Fibroblast of lung (primary cell): ENCODE results near the gene CFAP410.

ENCODE experiments used
- CTCF ChIP-seq, 2 donors: IDR thresholded peaks in 1 of 2; conservative IDR thresholded peaks in 1 of 2; 1 replicate in 1 of 2; 2 replicates in 1 of 2; pipeline ENCODE4 v1.5.1; 2011 to 2012; ENCODE audit warnings: low read length in 2 of 2, control low read depth in 1 of 2, inconsistent platforms in 1 of 2, low read depth in 1 of 2, mild to moderate bottlenecking in 1 of 2
- EZH2 ChIP-seq: IDR thresholded peaks from 2 replicates; pipeline ENCODE4 v1.5.1; 2012; ENCODE audit warnings: low read length, control low read depth, mild to moderate bottlenecking; ENCODE audit errors: missing control alignments

GRCh38 chr21:44328242-44328895 lies 10.8 kb downstream of the CFAP410 start:
- TF ChIP-seq EZH2: no peak
- no peak for TF ChIP-seq CTCF (conservative IDR thresholded peaks at IDR 0.05 in 1 of 2, IDR thresholded peaks at IDR 0.05 in 1 of 2; ENCODE audit: low read depth in 1 of 2, low read length in 2 of 2)
